Liver (tissue), 9 donors: ENCODE measurements around the gene ZNF484. TPM values are rescaled to one million over a fixed set of nuclear protein-coding genes. Genes with fewer than 3 reads are reported as not detected.

Source experiments
- DNase-seq: peaks from one replicate; pipeline ENCODE4 v3.0.0-alpha.2; 2017; ENCODE audit warnings: low spot score
- H3K27ac ChIP-seq, 2 donors: one replicate each; pipeline ENCODE4 v1.7.0; 2013; ENCODE audit warnings: inconsistent platforms in 2 of 2, low read length in 2 of 2, control low read depth in 1 of 2, low read depth in 1 of 2, mild to moderate bottlenecking in 1 of 2
- H3K27me3 ChIP-seq, 4 donors: one replicate each; pipeline versions ENCODE4 v1.6.1 to v1.7.0; 2013; ENCODE audit warnings: low read length in 3 of 4, inconsistent platforms in 1 of 4, mild to moderate bottlenecking in 1 of 4, moderate library complexity in 1 of 4; ENCODE audit not compliant: control insufficient read depth in 4 of 4, insufficient read depth in 4 of 4
- H3K36me3 ChIP-seq, 4 donors: one replicate each; pipeline versions ENCODE4 v1.6.1 to v1.7.0; 2013; ENCODE audit warnings: low read length in 3 of 4, mild to moderate bottlenecking in 3 of 4, low read depth in 1 of 4, moderate library complexity in 1 of 4; ENCODE audit not compliant: control insufficient read depth in 4 of 4, insufficient read depth in 3 of 4
- H3K4me1 ChIP-seq, 4 donors: one replicate each; pipeline versions ENCODE4 v1.6.1 to v1.7.0; 2013; ENCODE audit warnings: low read length in 3 of 4, mild to moderate bottlenecking in 3 of 4, moderate library complexity in 1 of 4; ENCODE audit not compliant: control insufficient read depth in 4 of 4, insufficient read depth in 4 of 4
- H3K4me3 ChIP-seq, 3 donors: one replicate each; pipeline versions ENCODE4 v1.6.1 to v1.7.0; 2013; ENCODE audit warnings: low read length in 3 of 3, control low read depth in 1 of 3, low read depth in 1 of 3, mild to moderate bottlenecking in 1 of 3
- H3K9ac ChIP-seq, 2 donors: one replicate each; pipeline ENCODE4 v1.7.0; 2013; ENCODE audit warnings: low read length in 2 of 2, mild to moderate bottlenecking in 2 of 2, moderate library complexity in 2 of 2, control low read depth in 1 of 2, low read depth in 1 of 2
- H3K9me3 ChIP-seq, 4 donors: one replicate each; pipeline versions ENCODE4 v1.6.1 to v1.7.0; 2013; ENCODE audit warnings: low read length in 3 of 4; ENCODE audit not compliant: control insufficient read depth in 4 of 4
- ATF3 ChIP-seq: IDR thresholded peaks from 2 replicates; pipeline ENCODE4 v1.6.1; 2016; ENCODE audit warnings: antibody characterized with exemption
- EGR1 ChIP-seq, 2 donors: IDR thresholded peaks; 2 replicates each; pipeline ENCODE4 v1.6.1; 2016 to 2018; ENCODE audit warnings: antibody characterized with exemption in 2 of 2, low read depth in 2 of 2
- FOXA1 ChIP-seq: IDR thresholded peaks from 2 replicates; pipeline ENCODE4 v1.6.1; 2016; ENCODE audit warnings: antibody characterized with exemption
- FOXA2 ChIP-seq: IDR thresholded peaks from 2 replicates; pipeline ENCODE4 v1.6.1; 2016; ENCODE audit warnings: antibody characterized with exemption
- GABPA ChIP-seq, 2 donors: IDR thresholded peaks in 1 of 2; conservative IDR thresholded peaks in 1 of 2; 2 replicates each; pipeline ENCODE4 v1.6.1; 2016; ENCODE audit warnings: antibody characterized with exemption in 2 of 2, mild to moderate bottlenecking in 1 of 2, moderate library complexity in 1 of 2
- HNF4A ChIP-seq, 2 donors: conservative IDR thresholded peaks; 2 replicates each; pipeline ENCODE4 v1.6.1; 2016; ENCODE audit warnings: antibody characterized with exemption in 2 of 2, mild to moderate bottlenecking in 2 of 2
- HNF4G ChIP-seq: IDR thresholded peaks from 2 replicates; pipeline ENCODE4 v1.6.1; 2016; ENCODE audit warnings: antibody characterized with exemption
- JUND ChIP-seq, 2 donors: IDR thresholded peaks; 2 replicates each; pipeline ENCODE4 v1.6.1; 2016; ENCODE audit warnings: antibody characterized with exemption in 2 of 2
- NR2F2 ChIP-seq: IDR thresholded peaks from 2 replicates; pipeline ENCODE4 v1.6.1; 2016; ENCODE audit warnings: antibody characterized with exemption
- RAD21 ChIP-seq, 2 donors: IDR thresholded peaks; 2 replicates each; pipeline ENCODE4 v1.6.1; 2016; ENCODE audit warnings: antibody characterized with exemption in 2 of 2, mild to moderate bottlenecking in 2 of 2
- RXRA ChIP-seq, 2 donors: IDR thresholded peaks; 2 replicates each; pipeline ENCODE4 v1.6.1; 2017 to 2018; ENCODE audit warnings: antibody characterized with exemption in 2 of 2, mild to moderate bottlenecking in 1 of 2
- SP1 ChIP-seq: IDR thresholded peaks from 2 replicates; pipeline ENCODE4 v1.6.1; 2018; ENCODE audit warnings: antibody characterized with exemption, mild to moderate bottlenecking
- TAF1 ChIP-seq: conservative IDR thresholded peaks from 2 replicates; pipeline ENCODE4 v1.6.1; 2016; ENCODE audit warnings: antibody characterized with exemption, mild to moderate bottlenecking
- YY1 ChIP-seq: IDR thresholded peaks from 2 replicates; pipeline ENCODE4 v1.6.1; 2016; ENCODE audit warnings: antibody characterized with exemption, mild to moderate bottlenecking
- ZBTB33 ChIP-seq: IDR thresholded peaks from 2 replicates; pipeline ENCODE4 v1.6.1; 2016; ENCODE audit warnings: antibody characterized with exemption
- WGBS: extraction: QIAGEN DNeasy Blood & Tissue Kit; methylation state at CpG from one replicate; pipeline ENCODE4 v1.1.7; 2013; 5-methylcytosine and 5-hydroxymethylcytosine counted together
- polyA plus RNA-seq, 2 donors: library from polyadenylated mRNA; stranded (reverse) in 1 of 2; unstranded in 1 of 2; fragments of 200-250 nt in 1 of 2; fragments of >200 nt in 1 of 2; fragmentation: Nextera tagmentation in 1 of 2; extraction: Ambion mirVana in 1 of 2; gene quantifications; one replicate each; pipeline versions ENCODE4 v1.2.1 to v1.2.3, GENCODE V29; 2013 to 2015
- total RNA-seq, 2 donors: library from RNA; depleted of rRNA; stranded (reverse); fragments of >200 nt; gene quantifications; one replicate each; pipeline ENCODE4 v1.2.3, GENCODE V29; 2014
- TF ChIP-seq, protein P1 (sequence below): fragments of 150-350 bp; IDR thresholded peaks from 2 replicates; pipeline ENCODE4 v1.5.1; 2017; ENCODE audit warnings: improper control_type of control experiment, low read depth, low read length; ENCODE audit not compliant: missing input control
- TF ChIP-seq, protein P2 (sequence below): IDR thresholded peaks from 2 replicates; pipeline ENCODE4 v1.6.1; 2016; ENCODE audit warnings: antibody characterized with exemption
- donor health status: healthy.
- donor health status: healthy.
- donor health status: healthy.
- donor health status: healthy.
- donor health status: healthy.

The ZNF484 gene
- total and polyA plus RNA-seq, 4 donors = 0.83 to 7.2 (median 3.7) TPM

DNA sequence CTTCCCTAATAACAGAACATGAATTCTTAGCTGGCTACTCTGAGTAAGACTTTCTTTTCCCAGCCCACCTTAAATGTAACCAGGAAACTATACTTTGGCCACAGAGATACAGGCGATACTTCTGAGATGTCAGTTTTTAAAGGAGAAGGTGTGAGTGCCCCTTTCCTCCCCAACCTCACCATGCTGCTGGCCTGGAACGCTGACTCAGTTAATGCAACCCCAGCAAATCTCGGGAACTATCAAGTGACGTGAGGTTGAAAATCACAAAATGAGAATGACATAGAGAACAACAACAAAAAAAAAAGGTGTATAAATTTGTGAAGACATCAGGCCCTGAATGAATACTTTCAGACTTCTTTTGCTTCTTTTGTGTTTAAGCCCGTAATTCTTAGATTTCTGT is 13.7 kb downstream of the ZNF484 start (continued):
- TF ChIP-seq, protein P1, sequence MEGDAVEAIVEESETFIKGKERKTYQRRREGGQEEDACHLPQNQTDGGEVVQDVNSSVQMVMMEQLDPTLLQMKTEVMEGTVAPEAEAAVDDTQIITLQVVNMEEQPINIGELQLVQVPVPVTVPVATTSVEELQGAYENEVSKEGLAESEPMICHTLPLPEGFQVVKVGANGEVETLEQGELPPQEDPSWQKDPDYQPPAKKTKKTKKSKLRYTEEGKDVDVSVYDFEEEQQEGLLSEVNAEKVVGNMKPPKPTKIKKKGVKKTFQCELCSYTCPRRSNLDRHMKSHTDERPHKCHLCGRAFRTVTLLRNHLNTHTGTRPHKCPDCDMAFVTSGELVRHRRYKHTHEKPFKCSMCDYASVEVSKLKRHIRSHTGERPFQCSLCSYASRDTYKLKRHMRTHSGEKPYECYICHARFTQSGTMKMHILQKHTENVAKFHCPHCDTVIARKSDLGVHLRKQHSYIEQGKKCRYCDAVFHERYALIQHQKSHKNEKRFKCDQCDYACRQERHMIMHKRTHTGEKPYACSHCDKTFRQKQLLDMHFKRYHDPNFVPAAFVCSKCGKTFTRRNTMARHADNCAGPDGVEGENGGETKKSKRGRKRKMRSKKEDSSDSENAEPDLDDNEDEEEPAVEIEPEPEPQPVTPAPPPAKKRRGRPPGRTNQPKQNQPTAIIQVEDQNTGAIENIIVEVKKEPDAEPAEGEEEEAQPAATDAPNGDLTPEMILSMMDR = no peak

DNA sequence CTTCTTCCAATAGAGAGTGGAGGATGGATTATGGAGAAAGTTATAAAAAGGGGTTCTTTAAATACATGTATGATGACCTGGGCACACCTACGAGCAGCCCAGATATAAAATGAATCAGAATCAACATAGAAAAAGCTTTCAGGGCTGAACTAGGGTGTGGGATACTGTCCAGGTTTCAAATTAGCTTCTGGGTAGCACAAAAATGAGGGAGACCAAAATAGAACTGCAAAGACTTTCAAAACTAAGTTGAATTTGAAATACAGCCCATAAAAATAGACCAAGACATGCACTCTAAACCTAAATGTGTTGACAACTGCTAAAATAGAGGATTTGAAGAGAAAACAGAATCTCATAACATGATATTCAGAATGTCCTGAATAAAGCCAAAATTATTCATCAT is 17.0 kb downstream of the ZNF484 start:
- H3K27ac ChIP-seq = no peak overlapping the region
- H3K4me3 ChIP-seq = no peak overlapping the region
- no peak for DNase-seq
- no peaks in the 10 kb centered on the region for H3K27me3 ChIP-seq
- no peak for TF ChIP-seq RXRA (IDR thresholded peaks at IDR 0.05)
- TF ChIP-seq, protein P1 = no peak
- no peak for TF ChIP-seq ZBTB33
- no peak for TF ChIP-seq HNF4A (conservative IDR thresholded peaks at IDR 0.05)
- no peak for TF ChIP-seq TAF1
- no peak for TF ChIP-seq ATF3
- TF ChIP-seq GABPA (IDR thresholded peaks at IDR 0.05 in 1 of 2, conservative IDR thresholded peaks at IDR 0.05 in 1 of 2) = no peak
- no peak for TF ChIP-seq RAD21 (IDR thresholded peaks at IDR 0.05)
- no peak for TF ChIP-seq SP1
- TF ChIP-seq EGR1 (IDR thresholded peaks at IDR 0.05; ENCODE audit: low read depth in 2 of 2) = no peak
- TF ChIP-seq JUND (IDR thresholded peaks at IDR 0.05) = no peak
- TF ChIP-seq YY1 = no peak
- H3K4me1 ChIP-seq = no peaks in the 10 kb centered on the region
- no peak overlapping the region for H3K9ac ChIP-seq
- 91% methylated on average over 1 of the region's 1 CpG for WGBS
- peaks cover 0 to under 1% (median 0%) of the 10 kb centered on the region in 4 donors for H3K9me3 ChIP-seq
- H3K36me3 ChIP-seq = peaks cover 3 to 22% (median 15%) of the 10 kb centered on the region in 4 donors

DNA sequence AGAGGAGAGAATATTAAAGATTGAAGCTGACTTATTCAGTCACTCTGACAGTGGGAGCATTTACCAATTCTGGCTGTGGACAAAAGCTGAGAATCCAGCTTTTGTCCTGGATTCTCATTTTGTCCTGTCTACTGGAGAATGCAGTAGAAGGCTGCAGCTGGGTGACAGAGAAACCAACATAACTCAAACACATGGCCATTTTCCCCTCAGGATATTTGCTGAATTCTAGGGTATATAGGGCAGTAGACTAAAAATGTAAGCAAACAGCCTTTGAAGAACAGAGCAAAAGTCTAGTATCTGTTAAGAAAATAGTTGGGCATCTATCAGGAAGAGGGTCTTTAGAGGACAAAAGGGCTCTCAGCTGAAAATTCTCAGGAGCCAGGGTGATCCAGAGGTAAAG is 20.6 kb downstream of the ZNF484 start:
- H3K4me1 ChIP-seq = no peaks in the 10 kb centered on the region
- H3K9ac ChIP-seq = no peak overlapping the region
- H3K9me3 ChIP-seq = peaks cover 0 to 7% (median 2%) of the 10 kb centered on the region in 4 donors
- peaks cover 11 to 50% (median 41%) of the 10 kb centered on the region in 4 donors for H3K36me3 ChIP-seq
- no peak for DNase-seq
- H3K27ac ChIP-seq = no peak overlapping the region
- TF ChIP-seq ZBTB33 = no peak
- TF ChIP-seq, protein P2, sequence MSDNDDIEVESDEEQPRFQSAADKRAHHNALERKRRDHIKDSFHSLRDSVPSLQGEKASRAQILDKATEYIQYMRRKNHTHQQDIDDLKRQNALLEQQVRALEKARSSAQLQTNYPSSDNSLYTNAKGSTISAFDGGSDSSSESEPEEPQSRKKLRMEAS = no peak
- TF ChIP-seq FOXA1 = no peak
- no peak for TF ChIP-seq YY1
- no peak for TF ChIP-seq RXRA (IDR thresholded peaks at IDR 0.05)
- no peak for TF ChIP-seq EGR1 (IDR thresholded peaks at IDR 0.05; ENCODE audit: low read depth in 2 of 2)
- TF ChIP-seq, protein P1 = no peak
- no peak for TF ChIP-seq NR2F2
- no peak for TF ChIP-seq FOXA2
- no peak for TF ChIP-seq SP1
- TF ChIP-seq JUND (IDR thresholded peaks at IDR 0.05) = no peak
- no peak for TF ChIP-seq HNF4G
- no peak for TF ChIP-seq TAF1
- no peak for TF ChIP-seq GABPA (IDR thresholded peaks at IDR 0.05 in 1 of 2, conservative IDR thresholded peaks at IDR 0.05 in 1 of 2)
- no peak for TF ChIP-seq ATF3
- no peak overlapping the region for H3K4me3 ChIP-seq
- no peaks in the 10 kb centered on the region for H3K27me3 ChIP-seq
